Breast epithelium (tissue), 4 donors: Measurements from ENCODE around the gene ABT1. TPM values are rescaled to one million over a fixed set of nuclear protein-coding genes. Genes with fewer than 3 reads are reported as not detected.
A peak's percentile ranks its signal among the peaks of the same experiment; 100 is the strongest.

Source experiments
- DNase-seq, 2 donors: peaks; one replicate each; pipeline ENCODE4 v3.0.0-alpha.2; 2019; ENCODE audit warnings: low spot score in 2 of 2
- H3K27ac ChIP-seq, 2 donors: fragments of 200-600 bp; sonication (generic) in 1 of 2; one replicate each; pipeline ENCODE4 v1.5.1; 2016 to 2019; ENCODE audit warnings: mild to moderate bottlenecking in 1 of 2
- H3K27me3 ChIP-seq, 2 donors: fragments of 200-600 bp; sonication (generic) in 1 of 2; one replicate each; pipeline versions ENCODE4 v1.5.1 to v1.6.0; 2017 to 2019; ENCODE audit warnings: control low read depth in 1 of 2, mild to moderate bottlenecking in 1 of 2
- H3K36me3 ChIP-seq: fragments of 200-600 bp; one replicate; pipeline ENCODE4 v1.5.1; 2019
- H3K4me1 ChIP-seq, 2 donors: fragments of 200-600 bp; sonication (generic); one replicate each; pipeline ENCODE4 v1.5.1; 2016 to 2019; ENCODE audit warnings: control low read depth in 1 of 2
- H3K4me3 ChIP-seq, 3 donors: fragments of 200-600 bp; sonication (generic); 1 replicate in 2 of 3; 2 replicates in 1 of 3; pipeline ENCODE4 v1.5.1; 2016 to 2019; ENCODE audit warnings: mild to moderate bottlenecking in 3 of 3, moderate library complexity in 2 of 3
- H3K9me3 ChIP-seq, 2 donors: fragments of 200-600 bp; sonication (generic) in 1 of 2; one replicate each; pipeline ENCODE4 v1.5.1; 2016 to 2019; ENCODE audit warnings: control low read depth in 1 of 2
- POLR2A ChIP-seq: fragments of 450-650 bp; IDR thresholded peaks from one replicate; pipeline ENCODE4 v1.6.1; 2016; ENCODE audit warnings: antibody characterized with exemption, mild to moderate bottlenecking, moderate library complexity
- POLR2AphosphoS5 ChIP-seq, 3 donors: sonication (generic); formaldehyde crosslinking; IDR thresholded peaks; one replicate each; pipeline ENCODE4 v1.6.1; 2017; ENCODE audit warnings: antibody characterized with exemption in 3 of 3
- intact Hi-C: fragments of 100-400 bp; cut with DNase I; formaldehyde crosslinking; loops from one replicate; pipeline ENCODE4 v1.15.1; 2023; ENCODE audit warnings: low total_unique reads
- total RNA-seq, 3 donors: library from RNA; depleted of rRNA; stranded (reverse); fragments of >200 nt; gene quantifications; one replicate each; pipeline ENCODE4 v1.1.0, GENCODE V29; 2016
- TF ChIP-seq, protein P1 (sequence below), 3 donors: fragments of 450-650 bp; IDR thresholded peaks; one replicate each; pipeline ENCODE4 v1.5.1; 2016 to 2017; ENCODE audit warnings: antibody characterized with exemption in 3 of 3, mild to moderate bottlenecking in 3 of 3, moderate library complexity in 3 of 3

ABT1 gene
- total RNA-seq, 3 donors from 2014 or later: 13.8 to 19.5 (median 18.0) TPM

DNA sequence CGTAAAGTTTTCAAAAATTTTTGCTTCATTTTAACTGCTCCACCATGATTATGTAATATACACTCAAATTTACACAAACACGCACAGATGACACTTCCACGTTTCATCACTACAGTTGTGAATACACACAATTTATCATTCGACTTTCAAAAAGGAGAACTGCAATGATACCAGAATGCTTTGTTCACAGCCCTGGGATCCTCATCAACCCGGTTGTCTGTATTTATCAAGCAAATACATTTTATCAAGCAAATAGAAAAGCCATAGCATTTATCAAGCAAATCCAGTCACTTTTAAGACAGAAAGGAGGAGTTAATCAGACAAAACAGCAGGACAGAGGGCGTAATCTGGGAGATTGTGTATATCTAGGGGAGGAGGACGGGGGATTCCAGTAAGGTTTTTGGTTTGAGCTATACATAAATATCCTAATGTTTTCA, 20.3 kb upstream of the ABT1 start:
- DNase-seq: no peak
- Histone ChIP-seq H3K36me3 (no peaks in the 10 kb centered on the region), H3K9me3 (peaks cover 0 to 19% of the 10 kb centered on the region in 2 donors), H3K27ac (no peak overlapping the region), H3K27me3 (peaks cover 0 to 33% of the 10 kb centered on the region in 2 donors), H3K4me1 (no peaks in the 10 kb centered on the region), H3K4me3 (no peak overlapping the region)
- TF ChIP-seq, protein P1, sequence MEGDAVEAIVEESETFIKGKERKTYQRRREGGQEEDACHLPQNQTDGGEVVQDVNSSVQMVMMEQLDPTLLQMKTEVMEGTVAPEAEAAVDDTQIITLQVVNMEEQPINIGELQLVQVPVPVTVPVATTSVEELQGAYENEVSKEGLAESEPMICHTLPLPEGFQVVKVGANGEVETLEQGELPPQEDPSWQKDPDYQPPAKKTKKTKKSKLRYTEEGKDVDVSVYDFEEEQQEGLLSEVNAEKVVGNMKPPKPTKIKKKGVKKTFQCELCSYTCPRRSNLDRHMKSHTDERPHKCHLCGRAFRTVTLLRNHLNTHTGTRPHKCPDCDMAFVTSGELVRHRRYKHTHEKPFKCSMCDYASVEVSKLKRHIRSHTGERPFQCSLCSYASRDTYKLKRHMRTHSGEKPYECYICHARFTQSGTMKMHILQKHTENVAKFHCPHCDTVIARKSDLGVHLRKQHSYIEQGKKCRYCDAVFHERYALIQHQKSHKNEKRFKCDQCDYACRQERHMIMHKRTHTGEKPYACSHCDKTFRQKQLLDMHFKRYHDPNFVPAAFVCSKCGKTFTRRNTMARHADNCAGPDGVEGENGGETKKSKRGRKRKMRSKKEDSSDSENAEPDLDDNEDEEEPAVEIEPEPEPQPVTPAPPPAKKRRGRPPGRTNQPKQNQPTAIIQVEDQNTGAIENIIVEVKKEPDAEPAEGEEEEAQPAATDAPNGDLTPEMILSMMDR (IDR thresholded peaks at IDR 0.05): no peak
- no peak for TF ChIP-seq POLR2A
- intact Hi-C loops: no loop called here

GRCh38 chr6:26576929-26577719, 19.6 kb upstream of the ABT1 start:
- no peaks in the 10 kb centered on the region for H3K4me1 ChIP-seq
- TF ChIP-seq POLR2A (no peak), POLR2AphosphoS5 (IDR thresholded peaks at IDR 0.05) (no peak)
- TF ChIP-seq, protein P1 (IDR thresholded peaks at IDR 0.05): no peak
- intact Hi-C loops: no loop called here
- peak overlapping the region; percentile 12 to 46 (median 12) for H3K4me3 ChIP-seq
- peaks cover 0 to 34% of the 10 kb centered on the region in 2 donors for H3K27me3 ChIP-seq
- no peaks in the 10 kb centered on the region for H3K36me3 ChIP-seq
- H3K9me3 ChIP-seq: peaks cover 0 to 19% of the 10 kb centered on the region in 2 donors
- H3K27ac ChIP-seq: no peak overlapping the region
- DNase-seq: no peak

GRCh38 chr6:26577720-26578072, 19.1 kb upstream of the ABT1 start:
- no peaks in the 10 kb centered on the region for H3K36me3 ChIP-seq
- peak overlapping the region in 2 of 3 donors; percentile 12 to 46 for H3K4me3 ChIP-seq
- H3K27ac ChIP-seq: no peak overlapping the region
- intact Hi-C loops: no loop called here
- no peak for DNase-seq
- TF ChIP-seq, protein P1 (IDR thresholded peaks at IDR 0.05): no peak
- TF ChIP-seq POLR2AphosphoS5 (IDR thresholded peaks at IDR 0.05) (no peak), POLR2A (no peak)
- H3K27me3 ChIP-seq: peaks cover 0 to 34% of the 10 kb centered on the region in 2 donors
- no peaks in the 10 kb centered on the region for H3K4me1 ChIP-seq
- peaks cover 0 to 19% of the 10 kb centered on the region in 2 donors for H3K9me3 ChIP-seq

DNA sequence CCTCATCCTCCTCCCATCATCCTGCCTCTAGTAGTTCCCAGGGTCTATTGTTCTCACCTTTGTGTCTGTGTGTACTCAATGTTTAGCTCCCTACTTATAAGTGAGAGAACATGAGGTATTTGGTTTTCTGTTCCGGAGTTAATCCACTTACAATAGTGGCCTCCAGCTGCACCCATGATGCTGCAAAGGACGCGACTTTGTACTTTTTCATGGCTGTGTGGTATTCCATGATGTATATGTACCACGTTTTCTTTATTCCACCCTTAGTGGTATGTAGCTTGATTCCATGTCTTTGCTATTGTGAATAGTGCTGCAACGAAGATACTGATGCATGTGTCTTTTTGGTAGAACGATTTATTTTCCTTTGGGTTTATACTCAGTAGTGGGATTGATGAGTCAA, 18.5 kb upstream of the ABT1 start:
- intact Hi-C loops: no loop called here
- DNase-seq: no peak
- Histone ChIP-seq H3K27ac (no peak overlapping the region), H3K27me3 (peaks cover 0 to 34% of the 10 kb centered on the region in 2 donors), H3K4me1 (no peaks in the 10 kb centered on the region), H3K4me3 (no peak overlapping the region), H3K9me3 (peaks cover 0 to 19% of the 10 kb centered on the region in 2 donors), H3K36me3 (no peaks in the 10 kb centered on the region)
- TF ChIP-seq, protein P1 (IDR thresholded peaks at IDR 0.05): no peak
- no peak for TF ChIP-seq POLR2A
- TF ChIP-seq POLR2AphosphoS5 (IDR thresholded peaks at IDR 0.05): no peak

GRCh38 chr6:26578741-26579140, 18.0 kb upstream of the ABT1 start:
- no peak for DNase-seq
- TF ChIP-seq POLR2AphosphoS5 (IDR thresholded peaks at IDR 0.05): no peak
- no peak for TF ChIP-seq POLR2A
- TF ChIP-seq, protein P1 (IDR thresholded peaks at IDR 0.05): no peak
- Histone ChIP-seq H3K9me3 (peaks cover 0 to 19% of the 10 kb centered on the region in 2 donors), H3K36me3 (no peaks in the 10 kb centered on the region), H3K27ac (no peak overlapping the region), H3K27me3 (peaks cover 0 to 34% of the 10 kb centered on the region in 2 donors), H3K4me3 (no peak overlapping the region), H3K4me1 (no peaks in the 10 kb centered on the region)
- intact Hi-C loops: no loop called here
